OCI-LY1 (cell line): Measurements from ENCODE around the gene GJC2.

Experiments
- H2AFZ ChIP-seq: fragments of 200-600 bp; sonication (generic), shearing (Covaris generic); 2 replicates; pipeline ENCODE4 v1.6.0; 2014; ENCODE audit warnings: antibody characterized with exemption, mild to moderate bottlenecking, low read length
- H3F3A ChIP-seq: fragments of 200-600 bp; sonication (generic), shearing (Covaris generic); 2 replicates; pipeline ENCODE4 v1.6.0; 2014; ENCODE audit warnings: mild to moderate bottlenecking, antibody characterized with exemption, low read length, moderate library complexity; ENCODE audit not compliant: insufficient read depth
- H3K27ac ChIP-seq: fragments of 200-600 bp; sonication (generic); 2 replicates; pipeline ENCODE4 v1.5.1; 2014; ENCODE audit warnings: low read length, mixed run types, mild to moderate bottlenecking, low read depth; ENCODE audit not compliant: poor library complexity, severe bottlenecking
- H3K27me3 ChIP-seq: fragments of 200-600 bp; sonication (generic); 2 replicates; pipeline ENCODE4 v1.6.0; 2014; ENCODE audit warnings: antibody characterized with exemption, mild to moderate bottlenecking, low read length, moderate library complexity; ENCODE audit not compliant: insufficient read depth
- H3K36me3 ChIP-seq: fragments of 200-600 bp; sonication (generic); 2 replicates; pipeline ENCODE4 v1.6.1; 2014; ENCODE audit warnings: mild to moderate bottlenecking, antibody characterized with exemption, low read length, moderate library complexity, mixed read lengths; ENCODE audit not compliant: insufficient read depth
- H3K4me1 ChIP-seq: fragments of 200-600 bp; sonication (generic); 2 replicates; pipeline ENCODE4 v1.5.1; 2014; ENCODE audit warnings: mild to moderate bottlenecking, low read length, moderate library complexity; ENCODE audit not compliant: insufficient read depth, severe bottlenecking
- H3K4me2 ChIP-seq: fragments of 200-600 bp; sonication (generic), shearing (Covaris generic); 2 replicates; pipeline ENCODE4 v1.6.1; 2014; ENCODE audit warnings: low read length
- H3K4me3 ChIP-seq: fragments of 200-600 bp; sonication (generic); 2 replicates; pipeline ENCODE4 v1.5.1; 2014; ENCODE audit warnings: low read length, low read depth, mild to moderate bottlenecking, mixed read lengths; ENCODE audit not compliant: poor library complexity, severe bottlenecking
- H3K79me2 ChIP-seq: fragments of 200-600 bp; shearing (Covaris generic); 2 replicates; pipeline ENCODE4 v1.6.1; 2016; ENCODE audit warnings: mixed run types, low read length, mixed read lengths; ENCODE audit not compliant: insufficient read depth
- H3K9ac ChIP-seq: fragments of 200-600 bp; sonication (generic), shearing (Covaris generic); 2 replicates; pipeline ENCODE4 v1.6.1; 2014; ENCODE audit warnings: mild to moderate bottlenecking, low read length, mixed read lengths
- H3K9me2 ChIP-seq: fragments of 200-600 bp; sonication (generic), shearing (Covaris generic); 2 replicates; pipeline ENCODE4 v1.6.1; 2014; ENCODE audit warnings: low read depth, mild to moderate bottlenecking, low read length, mixed read lengths
- H3K9me3 ChIP-seq: fragments of 200-600 bp; shearing (Covaris generic); 2 replicates; pipeline ENCODE4 v1.6.1; 2014; ENCODE audit warnings: low read length, mixed read lengths
- H4K20me1 ChIP-seq: fragments of 200-600 bp; sonication (generic), shearing (Covaris generic); 2 replicates; pipeline ENCODE4 v1.6.0; 2016; ENCODE audit warnings: mild to moderate bottlenecking, low read length; ENCODE audit not compliant: insufficient read depth
- EZH2 ChIP-seq: fragments of 200-600 bp; sonication (generic), shearing (Covaris generic); IDR thresholded peaks from 2 replicates; pipeline ENCODE4 v1.8.0; 2017; ENCODE audit warnings: borderline replicate concordance, mixed run types, mild to moderate bottlenecking, antibody characterized with exemption, low read length, moderate library complexity, mixed read lengths
- TF ChIP-seq, protein P1 (sequence below): fragments of 200-600 bp; sonication (generic), shearing (Covaris generic); IDR thresholded peaks from 2 replicates; pipeline ENCODE4 v1.5.1; 2017; ENCODE audit warnings: mild to moderate bottlenecking, antibody characterized with exemption, low read length, moderate library complexity, mixed read lengths

The GJC2 gene

DNA sequence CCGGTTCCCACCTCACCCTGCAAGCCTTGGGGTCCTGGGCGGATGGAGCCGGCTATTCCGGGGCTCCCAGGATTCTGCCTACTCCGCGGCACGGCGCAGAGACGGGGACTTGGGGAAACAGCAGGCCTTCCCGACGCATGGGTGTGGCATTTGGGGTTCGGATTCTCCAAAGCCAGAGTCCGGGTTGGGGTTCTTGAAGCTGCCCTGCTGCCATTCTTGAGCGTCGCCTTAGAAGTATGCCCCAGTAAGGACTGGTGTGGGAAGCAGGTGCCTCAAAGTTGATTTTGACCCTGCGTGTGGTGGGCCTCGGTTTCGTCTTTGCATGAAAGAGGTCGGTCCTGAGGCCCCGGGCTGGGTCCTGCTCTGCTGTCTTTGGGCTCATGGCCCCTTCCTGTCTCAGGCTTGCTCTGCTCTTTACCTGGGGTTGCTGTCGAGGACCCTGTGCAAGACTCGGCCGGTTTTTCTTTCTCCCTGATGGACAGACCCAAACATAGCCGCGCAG is 9.0 kb upstream of the GJC2 start:
- peak overlapping the region; percentile 80 for H3K4me3 ChIP-seq
- no peaks in the 10 kb centered on the region for H4K20me1 ChIP-seq
- no peaks in the 10 kb centered on the region for H3K36me3 ChIP-seq
- TF ChIP-seq EZH2, result no peak
- TF ChIP-seq, protein P1, sequence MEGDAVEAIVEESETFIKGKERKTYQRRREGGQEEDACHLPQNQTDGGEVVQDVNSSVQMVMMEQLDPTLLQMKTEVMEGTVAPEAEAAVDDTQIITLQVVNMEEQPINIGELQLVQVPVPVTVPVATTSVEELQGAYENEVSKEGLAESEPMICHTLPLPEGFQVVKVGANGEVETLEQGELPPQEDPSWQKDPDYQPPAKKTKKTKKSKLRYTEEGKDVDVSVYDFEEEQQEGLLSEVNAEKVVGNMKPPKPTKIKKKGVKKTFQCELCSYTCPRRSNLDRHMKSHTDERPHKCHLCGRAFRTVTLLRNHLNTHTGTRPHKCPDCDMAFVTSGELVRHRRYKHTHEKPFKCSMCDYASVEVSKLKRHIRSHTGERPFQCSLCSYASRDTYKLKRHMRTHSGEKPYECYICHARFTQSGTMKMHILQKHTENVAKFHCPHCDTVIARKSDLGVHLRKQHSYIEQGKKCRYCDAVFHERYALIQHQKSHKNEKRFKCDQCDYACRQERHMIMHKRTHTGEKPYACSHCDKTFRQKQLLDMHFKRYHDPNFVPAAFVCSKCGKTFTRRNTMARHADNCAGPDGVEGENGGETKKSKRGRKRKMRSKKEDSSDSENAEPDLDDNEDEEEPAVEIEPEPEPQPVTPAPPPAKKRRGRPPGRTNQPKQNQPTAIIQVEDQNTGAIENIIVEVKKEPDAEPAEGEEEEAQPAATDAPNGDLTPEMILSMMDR, result no peak
- H2AFZ ChIP-seq, result no peak overlapping the region
- peak overlapping the region; percentile 28 for H3K27ac ChIP-seq
- peak overlapping the region; percentile 75 for H3K9ac ChIP-seq
- H3F3A ChIP-seq, result no peaks in the 10 kb centered on the region
- peaks cover 27% of the 10 kb centered on the region; the same call in 1 of the 2 replicates for H3K79me2 ChIP-seq
- no peaks in the 10 kb centered on the region for H3K9me2 ChIP-seq
- H3K4me1 ChIP-seq, result peaks cover 51% of the 10 kb centered on the region
- H3K9me3 ChIP-seq, result no peaks in the 10 kb centered on the region
- H3K4me2 ChIP-seq, result peak overlapping the region; percentile 95
- no peaks in the 10 kb centered on the region for H3K27me3 ChIP-seq

- H3K36me3 ChIP-seq, result no peaks in the 10 kb centered on the region
- no peaks in the 10 kb centered on the region for H3F3A ChIP-seq
- no peaks in the 10 kb centered on the region for H3K27me3 ChIP-seq
- H3K4me3 ChIP-seq, result peak overlapping the region; percentile 80
- H2AFZ ChIP-seq, result no peak overlapping the region
- no peaks in the 10 kb centered on the region for H4K20me1 ChIP-seq
- peak overlapping the region; percentile 95 for H3K4me2 ChIP-seq
- H3K9me3 ChIP-seq, result no peaks in the 10 kb centered on the region
- peaks cover 51% of the 10 kb centered on the region for H3K4me1 ChIP-seq
- TF ChIP-seq, protein P1, result no peak
- no peak for TF ChIP-seq EZH2
- H3K9ac ChIP-seq, result peak overlapping the region; percentile 75
- no peaks in the 10 kb centered on the region for H3K9me2 ChIP-seq
- H3K27ac ChIP-seq, result peak overlapping the region; percentile 28
- peaks cover 27% of the 10 kb centered on the region; the same call in 1 of the 2 replicates for H3K79me2 ChIP-seq
Observed at GRCh38 chr1:228141226-228142044, 8.3 kb upstream of the GJC2 start.

- H3K36me3 ChIP-seq, result peaks cover 5% of the 10 kb centered on the region; the same call in 1 of the 2 replicates
- peak overlapping the region; percentile 19 for H3K27ac ChIP-seq
- no peaks in the 10 kb centered on the region for H4K20me1 ChIP-seq
- H3F3A ChIP-seq, result no peaks in the 10 kb centered on the region
- H3K9ac ChIP-seq, result peak overlapping the region; percentile 75; the same call in 1 of the 2 replicates
- TF ChIP-seq EZH2, result no peak
- TF ChIP-seq, protein P1, result no peak
- no peaks in the 10 kb centered on the region for H3K9me2 ChIP-seq
- H3K79me2 ChIP-seq, result peaks cover 27% of the 10 kb centered on the region; the same call in 1 of the 2 replicates
- H2AFZ ChIP-seq, result no peak overlapping the region
- peak overlapping the region; percentile 80 for H3K4me3 ChIP-seq
- H3K4me1 ChIP-seq, result peaks cover 51% of the 10 kb centered on the region
- H3K9me3 ChIP-seq, result no peaks in the 10 kb centered on the region
- no peaks in the 10 kb centered on the region for H3K27me3 ChIP-seq
- H3K4me2 ChIP-seq, result peak overlapping the region; percentile 95
Observed at GRCh38 chr1:228142155-228142691, 7.5 kb upstream of the GJC2 start.
